K562 (cell line): Measurements from ENCODE around the gene RAD52. TPM values are rescaled to one million over a fixed set of nuclear protein-coding genes. Genes with fewer than 3 reads are reported as not detected.

Source experiments
- BMI1 ChIP-seq: fragments of 150-350 bp; IDR thresholded peaks from 2 replicates; pipeline ENCODE4 v1.6.1; 2014; ENCODE audit warnings: low read length
- CTBP1 ChIP-seq: fragments of 450-650 bp; IDR thresholded peaks from 2 replicates; pipeline ENCODE4 v1.6.1; 2016; ENCODE audit warnings: borderline replicate concordance
- EHMT2 ChIP-seq: fragments of 450-650 bp; IDR thresholded peaks from 2 replicates; pipeline ENCODE4 v1.6.1; 2018; ENCODE audit warnings: antibody characterized with exemption
- FOXJ2 ChIP-seq: fragments of 200-800 bp; sonication (Bioruptor generic); IDR thresholded peaks from 2 replicates; pipeline ENCODE4 v1.6.1; 2016; ENCODE audit warnings: missing genetic modification characterization, missing compliant biosample characterization
- RBM17 ChIP-seq: fragments of 200-400 bp; formaldehyde crosslinking; IDR thresholded peaks from 2 replicates; pipeline ENCODE4 v1.6.1; 2017; ENCODE audit warnings: low read depth, mild to moderate bottlenecking, low read length, borderline replicate concordance
- RHOXF2B ChIP-seq: fragments of 250-450 bp; sonication (Bioruptor Pico); conservative IDR thresholded peaks from 2 replicates; pipeline ENCODE4 v1.5.1; 2021
- RUNX1 ChIP-seq: sonication (generic); IDR thresholded peaks from 2 replicates; pipeline ENCODE4 v1.6.1; 2016; ENCODE audit warnings: antibody characterized with exemption, low read depth
- SRSF9 ChIP-seq: fragments of 200-400 bp; formaldehyde crosslinking; IDR thresholded peaks from 2 replicates; pipeline ENCODE4 v1.6.1; 2017; ENCODE audit warnings: low read depth, low read length, borderline replicate concordance
- TARDBP ChIP-seq: fragments of 450-650 bp; IDR thresholded peaks from 2 replicates; pipeline ENCODE4 v1.6.1; 2016
- XRCC5 ChIP-seq: fragments of 200-400 bp; formaldehyde crosslinking; IDR thresholded peaks from 2 replicates; pipeline ENCODE4 v1.6.1; 2017; ENCODE audit warnings: low read depth, mild to moderate bottlenecking, low read length
- polyA plus RNA-seq, 8 experiments: library from polyadenylated mRNA; depleted of rRNA in 4 of 8; stranded (reverse) in 5 of 8; unstranded in 3 of 8; fragments of >200 nt; fragmentation: Nextera tagmentation in 2 of 8; fragmentation: Illumina TruSeq in 1 of 8; extraction: Ambion mirVana in 2 of 8; extraction: Trizol in 1 of 8; gene quantifications; 2 replicates each; pipeline versions ENCODE4 v1.2.1 to v1.2.3, GENCODE V29; 2011 to 2014; ENCODE audit warnings: inconsistent platforms in 1 of 8, missing spikeins in 1 of 8
- total RNA-seq, 7 experiments: library from RNA; depleted of rRNA in 6 of 7; stranded (reverse); fragments of >200 nt in 6 of 7; fragmentation: Illumina TruSeq in 2 of 7; extraction: Trizol in 2 of 7; gene quantifications; 2 replicates each; pipeline versions ENCODE4 v1.2.1 to v1.2.3, GENCODE V29; 2011 to 2021; ENCODE audit warnings: low replicate concordance in 1 of 7
- TF ChIP-seq, protein P1 (sequence below), 2 experiments: fragments of 450-650 bp in 1 of 2; sonication (generic) in 1 of 2; formaldehyde crosslinking in 1 of 2; IDR thresholded peaks; 2 replicates each; pipeline versions ENCODE4 v1.7.1 to v1.9.0; 2016 to 2022; ENCODE audit warnings: inconsistent platforms in 1 of 2, mild to moderate bottlenecking in 1 of 2, missing genetic modification reagents in 1 of 2
- TF ChIP-seq, protein P2 (sequence below): sonication (generic); IDR thresholded peaks from 2 replicates; pipeline ENCODE4 v1.6.1; 2016
- TF ChIP-seq, protein P3 (sequence below): sonication (generic); formaldehyde crosslinking; IDR thresholded peaks from 2 replicates; pipeline ENCODE4 v1.8.0; 2022; ENCODE audit warnings: mild to moderate bottlenecking, missing genetic modification reagents
- TF ChIP-seq, protein P4 (sequence below): fragments of 250-450 bp; sonication (Bioruptor Pico); IDR thresholded peaks from 2 replicates; pipeline ENCODE4 v1.5.0; 2021
- TF ChIP-seq, protein P5 (sequence below): fragments of 450-650 bp; formaldehyde crosslinking; IDR thresholded peaks from 2 replicates; pipeline ENCODE4 v1.4.0; 2020; ENCODE audit warnings: mild to moderate bottlenecking, moderate library complexity

Gene RAD52
- total and polyA plus RNA-seq, 9 of the 15 experiments (the other 6 are each of a cell fraction or from before 2014, with no cell fraction given) = 1.3 to 15.9 (median 9.3) TPM

DNA sequence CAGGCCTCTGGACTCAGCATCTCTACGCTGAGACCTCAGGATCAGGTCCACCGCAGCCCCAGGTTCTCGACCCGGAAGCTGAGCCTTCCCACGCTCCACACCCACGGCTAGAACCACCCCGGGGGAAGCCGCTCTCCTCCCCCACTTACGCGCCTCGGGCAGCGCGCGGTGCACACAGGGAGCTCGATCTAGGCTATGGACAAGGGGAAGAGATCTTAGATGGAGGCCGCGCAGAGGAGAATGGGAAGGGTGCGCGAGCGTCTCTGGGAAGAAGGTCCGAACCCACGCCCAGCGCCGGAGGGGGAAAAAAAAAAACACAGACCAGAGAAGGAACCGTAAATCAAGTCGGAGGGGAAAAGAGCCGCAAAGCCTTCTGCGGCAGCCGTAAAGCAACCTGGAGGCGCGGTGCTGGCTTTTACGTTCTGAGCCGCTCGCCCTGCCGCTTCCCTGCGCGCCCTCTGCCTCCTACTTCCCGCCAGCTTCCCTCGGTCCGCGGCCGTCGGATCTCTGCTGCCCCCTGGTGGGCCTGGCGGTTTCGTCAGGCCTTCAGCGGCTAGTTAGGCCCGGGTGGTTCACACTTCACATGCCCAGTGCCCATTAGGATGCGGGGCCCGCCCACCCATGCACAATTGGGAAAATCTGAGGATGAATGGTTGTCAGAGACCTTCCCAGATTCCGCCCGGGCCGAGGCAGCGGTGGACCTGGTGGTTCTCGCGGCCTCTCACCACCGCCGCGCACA, at the start of gene RAD52 (continued):
- TF ChIP-seq, protein P1, sequence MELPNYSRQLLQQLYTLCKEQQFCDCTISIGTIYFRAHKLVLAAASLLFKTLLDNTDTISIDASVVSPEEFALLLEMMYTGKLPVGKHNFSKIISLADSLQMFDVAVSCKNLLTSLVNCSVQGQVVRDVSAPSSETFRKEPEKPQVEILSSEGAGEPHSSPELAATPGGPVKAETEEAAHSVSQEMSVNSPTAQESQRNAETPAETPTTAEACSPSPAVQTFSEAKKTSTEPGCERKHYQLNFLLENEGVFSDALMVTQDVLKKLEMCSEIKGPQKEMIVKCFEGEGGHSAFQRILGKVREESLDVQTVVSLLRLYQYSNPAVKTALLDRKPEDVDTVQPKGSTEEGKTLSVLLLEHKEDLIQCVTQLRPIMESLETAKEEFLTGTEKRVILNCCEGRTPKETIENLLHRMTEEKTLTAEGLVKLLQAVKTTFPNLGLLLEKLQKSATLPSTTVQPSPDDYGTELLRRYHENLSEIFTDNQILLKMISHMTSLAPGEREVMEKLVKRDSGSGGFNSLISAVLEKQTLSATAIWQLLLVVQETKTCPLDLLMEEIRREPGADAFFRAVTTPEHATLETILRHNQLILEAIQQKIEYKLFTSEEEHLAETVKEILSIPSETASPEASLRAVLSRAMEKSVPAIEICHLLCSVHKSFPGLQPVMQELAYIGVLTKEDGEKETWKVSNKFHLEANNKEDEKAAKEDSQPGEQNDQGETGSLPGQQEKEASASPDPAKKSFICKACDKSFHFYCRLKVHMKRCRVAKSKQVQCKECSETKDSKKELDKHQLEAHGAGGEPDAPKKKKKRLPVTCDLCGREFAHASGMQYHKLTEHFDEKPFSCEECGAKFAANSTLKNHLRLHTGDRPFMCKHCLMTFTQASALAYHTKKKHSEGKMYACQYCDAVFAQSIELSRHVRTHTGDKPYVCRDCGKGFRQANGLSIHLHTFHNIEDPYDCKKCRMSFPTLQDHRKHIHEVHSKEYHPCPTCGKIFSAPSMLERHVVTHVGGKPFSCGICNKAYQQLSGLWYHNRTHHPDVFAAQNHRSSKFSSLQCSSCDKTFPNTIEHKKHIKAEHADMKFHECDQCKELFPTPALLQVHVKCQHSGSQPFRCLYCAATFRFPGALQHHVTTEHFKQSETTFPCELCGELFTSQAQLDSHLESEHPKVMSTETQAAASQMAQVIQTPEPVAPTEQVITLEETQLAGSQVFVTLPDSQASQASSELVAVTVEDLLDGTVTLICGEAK (IDR thresholded peaks at IDR 0.05) = 0 out of 2 replicates have a peak, but pooled peaks have one; percentile 57
- TF ChIP-seq, protein P1 (CRISPR knock-in tag; IDR thresholded peaks at IDR 0.05) = no peak
- TF ChIP-seq BMI1 (no peak), TARDBP (no peak), SRSF9 (no peak), EHMT2 (no peak), XRCC5 (no peak), RBM17 (no peak), FOXJ2 (tag) (0 out of 2 replicates have a peak, but pooled peaks have one; percentile 44), CTBP1 (peak; percentile 70; the same call in 1 of the 2 replicates), RUNX1 (no peak), RHOXF2B (CRISPR knock-in tag) (no peak)
- TF ChIP-seq, protein P2, sequence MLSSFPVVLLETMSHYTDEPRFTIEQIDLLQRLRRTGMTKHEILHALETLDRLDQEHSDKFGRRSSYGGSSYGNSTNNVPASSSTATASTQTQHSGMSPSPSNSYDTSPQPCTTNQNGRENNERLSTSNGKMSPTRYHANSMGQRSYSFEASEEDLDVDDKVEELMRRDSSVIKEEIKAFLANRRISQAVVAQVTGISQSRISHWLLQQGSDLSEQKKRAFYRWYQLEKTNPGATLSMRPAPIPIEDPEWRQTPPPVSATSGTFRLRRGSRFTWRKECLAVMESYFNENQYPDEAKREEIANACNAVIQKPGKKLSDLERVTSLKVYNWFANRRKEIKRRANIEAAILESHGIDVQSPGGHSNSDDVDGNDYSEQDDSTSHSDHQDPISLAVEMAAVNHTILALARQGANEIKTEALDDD = peak; percentile 71; the same call in 1 of the 2 replicates
- TF ChIP-seq, protein P3, sequence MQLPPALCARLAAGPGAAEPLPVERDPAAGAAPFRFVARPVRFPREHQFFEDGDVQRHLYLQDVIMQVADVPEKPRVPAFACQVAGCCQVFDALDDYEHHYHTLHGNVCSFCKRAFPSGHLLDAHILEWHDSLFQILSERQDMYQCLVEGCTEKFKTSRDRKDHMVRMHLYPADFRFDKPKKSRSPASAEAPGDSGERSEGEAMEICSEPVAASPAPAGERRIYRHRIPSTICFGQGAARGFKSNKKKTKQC (CRISPR knock-in tag) = no peak; the same call in 1 of the 2 replicates
- TF ChIP-seq, protein P4, sequence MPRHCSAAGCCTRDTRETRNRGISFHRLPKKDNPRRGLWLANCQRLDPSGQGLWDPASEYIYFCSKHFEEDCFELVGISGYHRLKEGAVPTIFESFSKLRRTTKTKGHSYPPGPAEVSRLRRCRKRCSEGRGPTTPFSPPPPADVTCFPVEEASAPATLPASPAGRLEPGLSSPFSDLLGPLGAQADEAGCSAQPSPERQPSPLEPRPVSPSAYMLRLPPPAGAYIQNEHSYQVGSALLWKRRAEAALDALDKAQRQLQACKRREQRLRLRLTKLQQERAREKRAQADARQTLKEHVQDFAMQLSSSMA (CRISPR knock-in tag) = peak; percentile 97
- TF ChIP-seq, protein P5, sequence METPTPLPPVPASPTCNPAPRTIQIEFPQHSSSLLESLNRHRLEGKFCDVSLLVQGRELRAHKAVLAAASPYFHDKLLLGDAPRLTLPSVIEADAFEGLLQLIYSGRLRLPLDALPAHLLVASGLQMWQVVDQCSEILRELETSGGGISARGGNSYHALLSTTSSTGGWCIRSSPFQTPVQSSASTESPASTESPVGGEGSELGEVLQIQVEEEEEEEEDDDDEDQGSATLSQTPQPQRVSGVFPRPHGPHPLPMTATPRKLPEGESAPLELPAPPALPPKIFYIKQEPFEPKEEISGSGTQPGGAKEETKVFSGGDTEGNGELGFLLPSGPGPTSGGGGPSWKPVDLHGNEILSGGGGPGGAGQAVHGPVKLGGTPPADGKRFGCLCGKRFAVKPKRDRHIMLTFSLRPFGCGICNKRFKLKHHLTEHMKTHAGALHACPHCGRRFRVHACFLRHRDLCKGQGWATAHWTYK (CRISPR knock-in tag) = 0 out of 2 replicates have a peak, but pooled peaks have one; percentile 57
